ENCODE data around the gene UBE2QL1.

The UBE2QL1 gene

DNA sequence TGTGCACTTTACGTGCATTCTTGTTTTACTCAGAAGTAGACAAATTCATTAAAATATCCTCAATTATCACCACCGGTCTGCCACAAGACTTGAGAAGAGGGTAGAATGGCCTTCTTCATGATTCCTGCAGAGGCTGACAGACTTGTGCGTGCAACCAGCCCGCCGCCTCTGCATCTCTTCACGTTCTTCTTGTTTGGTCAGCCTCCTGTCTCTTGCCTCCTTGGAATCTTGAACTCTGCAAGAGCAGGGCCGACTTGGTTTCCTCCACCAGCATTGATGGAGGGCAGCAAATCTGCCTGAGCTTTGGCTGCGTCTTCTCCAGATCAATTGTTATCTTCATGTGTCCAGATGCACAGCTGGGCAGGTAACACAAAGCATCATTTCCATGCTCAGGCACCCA lies 20.2 kb downstream of the UBE2QL1 start:
- no peak for DNase-seq (ENCODE audit: low spot score)
- H3K36me3 ChIP-seq (ENCODE audit: low read depth): no peaks in the 10 kb centered on the region
- no peaks in the 10 kb centered on the region for H3K4me1 ChIP-seq (ENCODE audit: insufficient read depth, poor library complexity, severe bottlenecking)
- H3K4me3 ChIP-seq (ENCODE audit: severe bottlenecking): no peak overlapping the region
- ATAC-seq (ENCODE audit: low read depth): no peak
- H3K27ac ChIP-seq (ENCODE audit: poor library complexity, severe bottlenecking): no peak overlapping the region
- TF ChIP-seq, protein P1, sequence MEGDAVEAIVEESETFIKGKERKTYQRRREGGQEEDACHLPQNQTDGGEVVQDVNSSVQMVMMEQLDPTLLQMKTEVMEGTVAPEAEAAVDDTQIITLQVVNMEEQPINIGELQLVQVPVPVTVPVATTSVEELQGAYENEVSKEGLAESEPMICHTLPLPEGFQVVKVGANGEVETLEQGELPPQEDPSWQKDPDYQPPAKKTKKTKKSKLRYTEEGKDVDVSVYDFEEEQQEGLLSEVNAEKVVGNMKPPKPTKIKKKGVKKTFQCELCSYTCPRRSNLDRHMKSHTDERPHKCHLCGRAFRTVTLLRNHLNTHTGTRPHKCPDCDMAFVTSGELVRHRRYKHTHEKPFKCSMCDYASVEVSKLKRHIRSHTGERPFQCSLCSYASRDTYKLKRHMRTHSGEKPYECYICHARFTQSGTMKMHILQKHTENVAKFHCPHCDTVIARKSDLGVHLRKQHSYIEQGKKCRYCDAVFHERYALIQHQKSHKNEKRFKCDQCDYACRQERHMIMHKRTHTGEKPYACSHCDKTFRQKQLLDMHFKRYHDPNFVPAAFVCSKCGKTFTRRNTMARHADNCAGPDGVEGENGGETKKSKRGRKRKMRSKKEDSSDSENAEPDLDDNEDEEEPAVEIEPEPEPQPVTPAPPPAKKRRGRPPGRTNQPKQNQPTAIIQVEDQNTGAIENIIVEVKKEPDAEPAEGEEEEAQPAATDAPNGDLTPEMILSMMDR (IDR thresholded peaks at IDR 0.05; ENCODE audit: poor library complexity, severe bottlenecking): no peak
- H3K27me3 ChIP-seq (ENCODE audit: insufficient read depth, poor library complexity, severe bottlenecking): peaks cover 5% of the 10 kb centered on the region
- H3K9me3 ChIP-seq (ENCODE audit: severe bottlenecking): no peaks in the 10 kb centered on the region

DNA sequence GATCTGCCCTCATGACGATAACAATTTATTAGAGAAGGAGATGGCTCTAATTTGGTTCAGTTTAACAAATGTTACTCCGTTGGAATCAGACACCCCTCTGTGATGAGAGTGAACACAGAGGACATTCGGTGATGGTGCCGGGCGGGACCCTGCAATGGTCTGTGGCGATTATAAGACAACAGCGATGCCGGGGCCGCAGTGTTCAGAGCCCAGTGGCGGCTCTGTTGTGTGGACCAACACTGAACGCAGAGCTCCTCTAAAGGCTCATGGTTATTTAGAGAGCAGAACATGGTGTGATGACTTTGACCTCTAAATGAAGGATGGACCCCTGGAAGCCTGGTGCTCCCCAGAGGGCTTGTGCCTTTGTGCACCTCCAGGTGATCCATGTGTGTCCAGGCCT lies 21.2 kb downstream of the UBE2QL1 start:
- no peak for ATAC-seq (ENCODE audit: low read depth)
- no peaks in the 10 kb centered on the region for H3K9me3 ChIP-seq (ENCODE audit: severe bottlenecking)
- no peak for DNase-seq (ENCODE audit: low spot score)
- H3K27me3 ChIP-seq (ENCODE audit: insufficient read depth, poor library complexity, severe bottlenecking): peaks cover 5% of the 10 kb centered on the region
- H3K4me1 ChIP-seq (ENCODE audit: insufficient read depth, poor library complexity, severe bottlenecking): no peaks in the 10 kb centered on the region
- no peak overlapping the region for H3K4me3 ChIP-seq (ENCODE audit: severe bottlenecking)
- TF ChIP-seq, protein P1 (IDR thresholded peaks at IDR 0.05; ENCODE audit: poor library complexity, severe bottlenecking): no peak
- H3K27ac ChIP-seq (ENCODE audit: poor library complexity, severe bottlenecking): no peak overlapping the region
- H3K36me3 ChIP-seq (ENCODE audit: low read depth): no peaks in the 10 kb centered on the region

DNA sequence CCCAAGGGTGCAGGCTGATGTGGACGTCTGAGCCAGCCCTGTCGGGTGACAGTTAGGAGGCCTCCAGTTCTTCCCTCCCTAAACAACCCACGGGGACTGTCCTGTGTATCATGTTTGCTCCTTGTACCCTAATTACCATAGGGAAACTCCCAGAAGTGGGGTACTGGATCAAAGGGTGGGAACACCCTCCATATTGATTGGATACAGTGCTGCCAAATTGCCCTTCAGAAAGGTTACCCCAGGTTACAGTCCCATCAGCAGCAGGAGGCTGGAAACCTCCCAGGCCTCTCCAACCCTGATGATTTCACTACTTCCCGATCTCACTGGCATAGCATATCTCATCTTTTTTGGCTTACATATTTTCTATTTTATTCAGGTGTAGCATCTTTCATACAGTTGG lies 22.0 kb downstream of the UBE2QL1 start:
- Histone ChIP-seq H3K4me1 (ENCODE audit: insufficient read depth, poor library complexity, severe bottlenecking) (no peaks in the 10 kb centered on the region), H3K27ac (ENCODE audit: poor library complexity, severe bottlenecking) (no peak overlapping the region), H3K27me3 (ENCODE audit: insufficient read depth, poor library complexity, severe bottlenecking) (peaks cover 10% of the 10 kb centered on the region), H3K36me3 (ENCODE audit: low read depth) (no peaks in the 10 kb centered on the region), H3K9me3 (ENCODE audit: severe bottlenecking) (no peaks in the 10 kb centered on the region), H3K4me3 (ENCODE audit: severe bottlenecking) (no peak overlapping the region)
- no peak for ATAC-seq (ENCODE audit: low read depth)
- no peak for DNase-seq (ENCODE audit: low spot score)
- TF ChIP-seq, protein P1 (IDR thresholded peaks at IDR 0.05; ENCODE audit: poor library complexity, severe bottlenecking): no peak

DNA sequence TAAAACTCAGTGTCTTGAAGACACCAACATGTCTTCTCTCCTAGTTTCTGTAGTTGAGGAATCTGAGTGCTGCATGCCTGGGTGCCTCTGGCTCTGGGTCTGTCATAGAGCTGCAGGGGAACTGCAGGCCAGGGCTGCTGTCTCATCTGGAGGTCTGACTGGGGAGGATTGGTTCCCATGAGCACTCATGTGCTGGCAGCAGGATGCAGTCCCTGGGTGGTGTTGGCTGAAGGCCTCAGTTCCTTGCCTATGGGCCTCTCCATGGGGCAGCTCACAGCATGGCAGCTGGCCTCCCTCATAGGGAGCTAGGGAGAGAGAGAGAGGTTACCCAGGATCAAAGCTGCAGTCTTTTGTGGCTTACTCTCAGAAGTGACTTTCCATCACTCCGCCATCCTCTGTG lies 22.6 kb downstream of the UBE2QL1 start:
- Histone ChIP-seq H3K4me1 (ENCODE audit: insufficient read depth, poor library complexity, severe bottlenecking) (no peaks in the 10 kb centered on the region), H3K36me3 (ENCODE audit: low read depth) (no peaks in the 10 kb centered on the region), H3K9me3 (ENCODE audit: severe bottlenecking) (no peaks in the 10 kb centered on the region), H3K27ac (ENCODE audit: poor library complexity, severe bottlenecking) (no peak overlapping the region), H3K27me3 (ENCODE audit: insufficient read depth, poor library complexity, severe bottlenecking) (peaks cover 10% of the 10 kb centered on the region), H3K4me3 (ENCODE audit: severe bottlenecking) (no peak overlapping the region)
- TF ChIP-seq, protein P1 (IDR thresholded peaks at IDR 0.05; ENCODE audit: poor library complexity, severe bottlenecking): no peak
- no peak for ATAC-seq (ENCODE audit: low read depth)
- no peak for DNase-seq (ENCODE audit: low spot score)

DNA sequence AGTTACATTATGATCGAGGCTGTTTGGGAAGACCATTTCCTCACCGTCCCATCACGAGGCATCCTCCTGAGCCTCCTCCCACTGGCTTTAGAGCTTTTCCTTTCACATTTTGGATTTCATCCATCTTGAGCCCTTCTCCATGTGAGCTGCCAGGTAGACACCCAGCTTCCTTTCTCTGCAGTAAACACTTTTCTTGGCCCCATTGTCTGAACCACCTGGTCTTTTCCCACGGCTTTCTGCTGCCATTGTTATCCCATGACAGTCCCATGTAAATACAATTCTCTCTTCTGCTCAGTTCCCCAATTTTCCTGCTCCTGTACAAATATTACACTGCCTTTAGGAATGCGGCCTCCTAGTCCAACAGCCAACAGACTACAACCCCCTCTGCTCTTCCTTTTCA lies 24.1 kb downstream of the UBE2QL1 start:
- Histone ChIP-seq H3K9me3 (ENCODE audit: severe bottlenecking) (no peaks in the 10 kb centered on the region), H3K4me1 (ENCODE audit: insufficient read depth, poor library complexity, severe bottlenecking) (no peaks in the 10 kb centered on the region), H3K4me3 (ENCODE audit: severe bottlenecking) (no peak overlapping the region), H3K27me3 (ENCODE audit: insufficient read depth, poor library complexity, severe bottlenecking) (peaks cover 10% of the 10 kb centered on the region), H3K27ac (ENCODE audit: poor library complexity, severe bottlenecking) (no peak overlapping the region), H3K36me3 (ENCODE audit: low read depth) (no peaks in the 10 kb centered on the region)
- ATAC-seq (ENCODE audit: low read depth) (peak; percentile 45; the same call in 1 of the 3 replicates), DNase-seq (ENCODE audit: low spot score) (no peak)
- TF ChIP-seq, protein P1 (IDR thresholded peaks at IDR 0.05; ENCODE audit: poor library complexity, severe bottlenecking): no peak

All from RWPE2 (cell line).